ENCODE measurements around the gene SP140L.
"Not testable (repeated sequence)": the region's sequence is repeated elsewhere in the genome, so short reads cannot be mapped to it uniquely, and the experiment has no call there.

The SP140L gene

GRCh38 chr2:230329946-230330605, 3.1 kb downstream of the SP140L start:
- H3K36me3 ChIP-seq: peaks cover 19 to 64% (median 39%) of the 10 kb centered on the region in 11 experiments; a peak in 21 of 22 replicates
- peaks cover 0 to 12% (median 5%) of the 10 kb centered on the region in 11 experiments; a peak in 5 of 22 replicates for H3K9me3 ChIP-seq (replicated peaks in 1 of 11)
- peak overlapping the region in 2 of 11 experiments; percentile 2 to 42; a peak in 2 of 22 replicates for H3K27ac ChIP-seq
- no peaks in the 10 kb centered on the region for H3K27me3 ChIP-seq
- no peak overlapping the region for H3K9ac ChIP-seq
- peaks cover 21 to 52% (median 32%) of the 10 kb centered on the region in 10 experiments for H3K4me1 ChIP-seq
- H3K4me2 ChIP-seq: peak overlapping the region in 7 of 11 experiments; percentile 6 to 98 (median 36); a peak in 11 of 22 replicates
- no peaks in the 10 kb centered on the region for H4K20me1 ChIP-seq
- no peak for TF ChIP-seq Cebpa-rat (IDR thresholded peaks at IDR 0.05)
- no peak overlapping the region for H3K4me3 ChIP-seq

GRCh38 chr2:230330725-230331124, 3.7 kb downstream of the SP140L start:
- Histone ChIP-seq H3K27ac (no peak overlapping the region), H4K20me1 (no peaks in the 10 kb centered on the region), H3K4me2 (peak overlapping the region in 3 of 11 experiments; percentile 95 to 98 (median 96); a peak in 6 of 22 replicates), H3K4me3 (no peak overlapping the region), H3K4me1 (peaks cover 21 to 48% (median 30%) of the 10 kb centered on the region in 10 experiments), H3K9ac (no peak overlapping the region), H3K27me3 (no peaks in the 10 kb centered on the region), H3K9me3 (replicated peaks in 1 of 11) (peaks cover 0 to 16% (median 8%) of the 10 kb centered on the region in 11 experiments; a peak in 16 of 22 replicates), H3K36me3 (peaks cover 25 to 70% (median 45%) of the 10 kb centered on the region in 11 experiments)
- TF ChIP-seq Cebpa-rat (IDR thresholded peaks at IDR 0.05): no peak

- Histone ChIP-seq H3K4me1 (peaks cover 0 to 8% (median 0%) of the 10 kb centered on the region in 10 experiments; a peak in 6 of 20 replicates), H3K9me3 (replicated peaks in 1 of 11) (peaks cover 12 to 29% (median 20%) of the 10 kb centered on the region in 11 experiments), H3K4me3 (no peak overlapping the region), H3K4me2 (peak overlapping the region in 1 of 11 experiments; percentile 1; a peak in 1 of 22 replicates), H3K9ac (no peak overlapping the region), H3K27ac (no peak overlapping the region), H4K20me1 (no peaks in the 10 kb centered on the region), H3K36me3 (peaks cover 37 to 66% (median 48%) of the 10 kb centered on the region in 11 experiments), H3K27me3 (no peaks in the 10 kb centered on the region)
- TF ChIP-seq Cebpa-rat (IDR thresholded peaks at IDR 0.05): no peak
Measured at GRCh38 chr2:230335461-230335863, 8.5 kb downstream of the SP140L start.

- H3K9ac ChIP-seq: no peak overlapping the region
- peaks cover 37 to 61% (median 43%) of the 10 kb centered on the region in 11 experiments for H3K36me3 ChIP-seq
- H3K4me1 ChIP-seq: peaks cover 0 to 3% (median 0%) of the 10 kb centered on the region in 10 experiments; a peak in 3 of 20 replicates
- H3K27me3 ChIP-seq: no peaks in the 10 kb centered on the region
- TF ChIP-seq Cebpa-rat (IDR thresholded peaks at IDR 0.05): no peak
- peak overlapping the region in 1 of 11 experiments; percentile 1; a peak in 1 of 22 replicates for H3K4me2 ChIP-seq
- no peak overlapping the region for H3K27ac ChIP-seq
- no peaks in the 10 kb centered on the region for H4K20me1 ChIP-seq
- H3K4me3 ChIP-seq: no peak overlapping the region
- H3K9me3 ChIP-seq (replicated peaks in 1 of 11): peaks cover 12 to 29% (median 20%) of the 10 kb centered on the region in 11 experiments
Measured at GRCh38 chr2:230335864-230336506, 9.0 kb downstream of the SP140L start.

GRCh38 chr2:230341936-230342528, 15.0 kb downstream of the SP140L start:
- not testable (repeated sequence) for H3K9ac ChIP-seq, H3K4me3 ChIP-seq, H3K27ac ChIP-seq, H3K4me1 ChIP-seq, H3K27me3 ChIP-seq, H3K4me2 ChIP-seq, H4K20me1 ChIP-seq
- Histone ChIP-seq H3K9me3 (replicated peaks in 1 of 11) (peaks cover 40 to 51% (median 48%) of the 10 kb centered on the region in 11 experiments), H3K36me3 (peaks cover 28 to 51% (median 41%) of the 10 kb centered on the region in 11 experiments)

- Histone ChIP-seq H3K36me3 (peaks cover 28 to 61% (median 51%) of the 10 kb centered on the region in 11 experiments), H3K9me3 (replicated peaks in 1 of 11) (peaks cover 43 to 62% (median 57%) of the 10 kb centered on the region in 11 experiments), H3K4me1 (peaks cover 5 to 12% (median 8%) of the 10 kb centered on the region in 10 experiments; a peak in 14 of 20 replicates), H4K20me1 (peaks cover 0 to 13% (median 0%) of the 10 kb centered on the region in 11 experiments; a peak in 5 of 22 replicates)
- not testable (repeated sequence) for H3K27ac ChIP-seq, H3K27me3 ChIP-seq, H3K4me3 ChIP-seq, H3K4me2 ChIP-seq, H3K9ac ChIP-seq
Measured at GRCh38 chr2:230343041-230343624, 16.1 kb downstream of the SP140L start.

GRCh38 chr2:230343747-230344146, 16.8 kb downstream of the SP140L start:
- Histone ChIP-seq H3K9ac (no peak overlapping the region), H3K4me1 (peaks cover 5 to 17% (median 8%) of the 10 kb centered on the region in 10 experiments; a peak in 14 of 20 replicates), H3K27me3 (no peaks in the 10 kb centered on the region), H3K36me3 (peaks cover 28 to 66% (median 51%) of the 10 kb centered on the region in 11 experiments), H3K4me3 (no peak overlapping the region), H4K20me1 (peaks cover 0 to 13% (median 0%) of the 10 kb centered on the region in 11 experiments; a peak in 5 of 22 replicates), H3K27ac (no peak overlapping the region), H3K9me3 (replicated peaks in 1 of 11) (peaks cover 43 to 63% (median 57%) of the 10 kb centered on the region in 11 experiments), H3K4me2 (no peak overlapping the region)
- TF ChIP-seq Cebpa-rat (IDR thresholded peaks at IDR 0.05): no peak

GRCh38 chr2:230346465-230346864, 19.5 kb downstream of the SP140L start:
- Histone ChIP-seq H3K4me3 (no peak overlapping the region), H3K4me1 (peaks cover 5 to 21% (median 8%) of the 10 kb centered on the region in 10 experiments; a peak in 14 of 20 replicates), H3K9ac (no peak overlapping the region), H3K4me2 (no peak overlapping the region), H4K20me1 (peaks cover 0 to 13% (median 0%) of the 10 kb centered on the region in 11 experiments; a peak in 5 of 22 replicates), H3K9me3 (replicated peaks in 1 of 11) (peaks cover 45 to 63% (median 57%) of the 10 kb centered on the region in 11 experiments), H3K27ac (no peak overlapping the region), H3K27me3 (no peaks in the 10 kb centered on the region), H3K36me3 (peaks cover 29 to 73% (median 55%) of the 10 kb centered on the region in 11 experiments)
- no peak for TF ChIP-seq Cebpa-rat (IDR thresholded peaks at IDR 0.05)
